CD8-positive, alpha-beta memory T cell (primary cell): ENCODE results near the gene ABCC4. TPM values are rescaled to one million over a fixed set of nuclear protein-coding genes. Genes with fewer than 3 reads are reported as not detected.
"Not testable (repeated sequence)": the region's sequence is repeated elsewhere in the genome, so short reads cannot be mapped to it uniquely, and the experiment has no call there.

Experiments used
- CTCF ChIA-PET: fragments of 350-600 bp; sonication (Branson Sonifier 250); formaldehyde crosslinking; loops from one replicate; lab custom pipeline; 2021; ENCODE audit warnings: antibody characterized with exemption; lab: Charles Lee
- POLR2A ChIA-PET: fragments of 350-600 bp; sonication (Branson Sonifier 250); formaldehyde crosslinking; loops from one replicate; lab custom pipeline; 2021; ENCODE audit warnings: antibody characterized with exemption; lab: Charles Lee
- DNase-seq, 5 donors: peaks; one replicate each; pipeline versions ENCODE4 v3.0.0 to v3.0.0-alpha.2; 2020 to 2022; ENCODE audit warnings: mixed read lengths in 1 of 5
- H3K27ac ChIP-seq: one replicate; pipeline ENCODE4 v1.7.0; 2013; ENCODE audit warnings: low read depth, mild to moderate bottlenecking, low read length, moderate library complexity
- H3K27me3 ChIP-seq: 2 replicates; pipeline ENCODE4 v1.7.0; 2013; ENCODE audit warnings: low read length, mild to moderate bottlenecking; ENCODE audit not compliant: insufficient read depth, poor library complexity, severe bottlenecking
- H3K36me3 ChIP-seq: 2 replicates; pipeline ENCODE4 v1.7.0; 2013; ENCODE audit warnings: mild to moderate bottlenecking, low read length, moderate library complexity; ENCODE audit not compliant: insufficient read depth
- H3K4me1 ChIP-seq: 2 replicates; pipeline ENCODE4 v1.7.0; 2013; ENCODE audit warnings: mild to moderate bottlenecking, low read length, moderate library complexity; ENCODE audit not compliant: insufficient read depth
- H3K4me3 ChIP-seq: 2 replicates; pipeline ENCODE4 v1.7.0; 2013; ENCODE audit warnings: mild to moderate bottlenecking, low read length
- H3K9me3 ChIP-seq: 2 replicates; pipeline ENCODE4 v1.7.0; 2013; ENCODE audit warnings: mild to moderate bottlenecking, low read length
- H3K27ac Mint-ChIP-seq, 8 donors: one replicate each; pipeline ENCODE4 v1.8.0; 2020 to 2021; ENCODE audit warnings: mixed read lengths in 8 of 8, mild to moderate bottlenecking in 6 of 8, inconsistent platforms in 3 of 8, moderate library complexity in 3 of 8
- H3K27me3 Mint-ChIP-seq, 2 donors: one replicate each; pipeline ENCODE4 v1.8.0; 2020 to 2021; ENCODE audit warnings: mixed read lengths in 2 of 2, mild to moderate bottlenecking in 1 of 2, moderate library complexity in 1 of 2
- H3K36me3 Mint-ChIP-seq, 3 donors: one replicate each; pipeline ENCODE4 v1.8.0; 2020 to 2021; ENCODE audit warnings: mixed read lengths in 3 of 3, inconsistent platforms in 1 of 3, mild to moderate bottlenecking in 1 of 3
- H3K4me1 Mint-ChIP-seq, 3 donors: one replicate each; pipeline ENCODE4 v1.8.0; 2020 to 2021; ENCODE audit warnings: mixed read lengths in 3 of 3, inconsistent platforms in 1 of 3, mild to moderate bottlenecking in 1 of 3
- H3K4me3 Mint-ChIP-seq, 7 donors: one replicate each; pipeline ENCODE4 v1.8.0; 2020 to 2021; ENCODE audit warnings: mixed read lengths in 7 of 7, mild to moderate bottlenecking in 6 of 7, moderate library complexity in 4 of 7, inconsistent platforms in 2 of 7
- H3K9me3 Mint-ChIP-seq, 5 donors: one replicate each; pipeline ENCODE4 v1.8.0; 2020 to 2022; ENCODE audit warnings: mixed read lengths in 5 of 5, mild to moderate bottlenecking in 3 of 5, moderate library complexity in 2 of 5, inconsistent platforms in 1 of 5
- polyA plus RNA-seq: library from polyadenylated mRNA; unstranded; fragments of 300-500 nt; fragmentation: Illumina TruSeq; gene quantifications from one replicate; pipeline ENCODE4 v1.2.3, GENCODE V29; 2021
- total RNA-seq, 2 experiments: library from RNA; stranded (reverse); gene quantifications; one replicate each; pipeline ENCODE4 v1.2.3, GENCODE V29; 2021

Gene ABCC4
- total and polyA plus RNA-seq, 3 experiments from 2014 or later: 3.0 to 12.5 (median 11.2) TPM

- Histone ChIP-seq H3K27ac (no peak overlapping the region), H3K4me3 (no peak overlapping the region), H3K4me1 (no peaks in the 10 kb centered on the region), H3K36me3 (no peaks in the 10 kb centered on the region), H3K9me3 (no peaks in the 10 kb centered on the region), H3K27me3 (no peaks in the 10 kb centered on the region)
- Mint-ChIP-seq H3K9me3 (no peaks in the 10 kb centered on the region), H3K4me1 (peaks cover 3 to 11% (median 10%) of the 10 kb centered on the region in 3 donors), H3K27ac (no peak overlapping the region), H3K36me3 (peaks cover 6 to 17% (median 7%) of the 10 kb centered on the region in 3 donors), H3K4me3 (no peak overlapping the region), H3K27me3 (no peaks in the 10 kb centered on the region)
- ChIA-PET POLR2A (no interaction called here), CTCF (interaction anchor here (0.8 to 7.4 kb wide), 9 partner anchors 10 to 285 kb away, joined by 3 to 124 read pairs (median 4); no protein-coding TSS in a partner anchor)
- DNase-seq: no peak
Observed at GRCh38 chr13:95192998-95193397, 108.3 kb downstream of the ABCC4 start.

- H3K9me3 Mint-ChIP-seq, H3K4me3 ChIP-seq, H3K4me3 Mint-ChIP-seq, H3K27ac ChIP-seq, POLR2A ChIA-PET, DNase-seq, H3K27ac Mint-ChIP-seq, H3K27me3 Mint-ChIP-seq, H3K36me3 ChIP-seq, H3K9me3 ChIP-seq, H3K27me3 ChIP-seq, H3K4me1 ChIP-seq: not testable (repeated sequence)
- Mint-ChIP-seq H3K4me1 (peaks cover 3 to 11% (median 10%) of the 10 kb centered on the region in 3 donors), H3K36me3 (peaks cover 3 to 17% (median 5%) of the 10 kb centered on the region in 3 donors)
- CTCF ChIA-PET: interaction anchor here (0.7 to 7.4 kb wide), 11 partner anchors 10 to 285 kb away, joined by 3 to 124 read pairs (median 4); no protein-coding TSS in a partner anchor
Observed at GRCh38 chr13:95192564-95192945, 108.7 kb downstream of the ABCC4 start.

GRCh38 chr13:95191821-95192563, 109.3 kb downstream of the ABCC4 start:
- Mint-ChIP-seq H3K4me1 (peaks cover 3 to 11% (median 8%) of the 10 kb centered on the region in 3 donors), H3K9me3 (no peaks in the 10 kb centered on the region), H3K36me3 (peaks cover 3 to 16% (median 5%) of the 10 kb centered on the region in 3 donors), H3K4me3 (peak overlapping the region in 1 of 7 donors; percentile 52), H3K27me3 (no peaks in the 10 kb centered on the region), H3K27ac (peak overlapping the region in 2 of 8 donors; percentile 29 to 93)
- Histone ChIP-seq H3K27me3 (no peaks in the 10 kb centered on the region), H3K4me3 (no peak overlapping the region), H3K36me3 (no peaks in the 10 kb centered on the region), H3K27ac (no peak overlapping the region), H3K9me3 (no peaks in the 10 kb centered on the region), H3K4me1 (peaks cover under 1% of the 10 kb centered on the region)
- ChIA-PET CTCF (interaction anchor here (0.7 to 7.4 kb wide), 13 partner anchors 10 to 286 kb away, joined by 3 to 124 read pairs (median 3); no protein-coding TSS in a partner anchor), POLR2A (interaction anchor here (1.0 kb wide), 1 partner anchor 212 kb away, joined by 3 read pairs; no protein-coding TSS in a partner anchor)
- peak; percentile 19 to 61 (median 35) for DNase-seq

- no peak for DNase-seq
- Histone ChIP-seq H3K4me1 (peaks cover 38% of the 10 kb centered on the region), H3K4me3 (no peak overlapping the region), H3K36me3 (no peaks in the 10 kb centered on the region), H3K9me3 (no peaks in the 10 kb centered on the region), H3K27ac (no peak overlapping the region), H3K27me3 (no peaks in the 10 kb centered on the region)
- H3K9me3 Mint-ChIP-seq: no peaks in the 10 kb centered on the region
- POLR2A ChIA-PET: no interaction called here
- peak overlapping the region in 4 of 8 donors; percentile 35 to 68 (median 62) for H3K27ac Mint-ChIP-seq
- peak overlapping the region in 3 of 7 donors; percentile 13 to 73 (median 29) for H3K4me3 Mint-ChIP-seq
- H3K27me3 Mint-ChIP-seq: no peaks in the 10 kb centered on the region
- H3K36me3 Mint-ChIP-seq: peaks cover 0 to 3% (median 0%) of the 10 kb centered on the region in 3 donors
- H3K4me1 Mint-ChIP-seq: peaks cover 26 to 41% (median 37%) of the 10 kb centered on the region in 3 donors
- CTCF ChIA-PET: interaction anchor here (1.0 to 7.4 kb wide), 6 partner anchors 8 to 644 kb away, joined by 3 to 124 read pairs (median 8); no protein-coding TSS in a partner anchor
Observed at GRCh38 chr13:95188128-95188527, 113.1 kb downstream of the ABCC4 start.

GRCh38 chr13:95185851-95186250, 115.4 kb downstream of the ABCC4 start:
- Mint-ChIP-seq H3K27me3 (no peaks in the 10 kb centered on the region), H3K4me1 (peaks cover 26 to 53% (median 50%) of the 10 kb centered on the region in 3 donors)

GRCh38 chr13:95185311-95185710, 115.9 kb downstream of the ABCC4 start:
- no peak for DNase-seq
- POLR2A ChIA-PET: no interaction called here
- no peaks in the 10 kb centered on the region for H3K9me3 ChIP-seq
- peak overlapping the region; percentile 54 to 83 (median 81) for H3K4me3 Mint-ChIP-seq
- H3K4me3 ChIP-seq: peak overlapping the region; percentile 43
- no peak overlapping the region for H3K27ac ChIP-seq
- peaks cover 46% of the 10 kb centered on the region for H3K4me1 ChIP-seq
- no peaks in the 10 kb centered on the region for H3K27me3 Mint-ChIP-seq
- peaks cover 26 to 56% (median 53%) of the 10 kb centered on the region in 3 donors for H3K4me1 Mint-ChIP-seq
- peak overlapping the region; percentile 76 to 94 (median 92) for H3K27ac Mint-ChIP-seq
- CTCF ChIA-PET: interaction anchor here (0.6 kb wide), 1 partner anchor 110 kb away, joined by 3 read pairs; no protein-coding TSS in a partner anchor
- H3K36me3 ChIP-seq: no peaks in the 10 kb centered on the region
- H3K36me3 Mint-ChIP-seq: peaks cover 1 to 8% (median 2%) of the 10 kb centered on the region in 3 donors
- H3K27me3 ChIP-seq: no peaks in the 10 kb centered on the region
- H3K9me3 Mint-ChIP-seq: no peaks in the 10 kb centered on the region

More at GRCh38 chr13:95185851-95186250, 115.4 kb downstream of the ABCC4 start:
- H3K27ac ChIP-seq: peak overlapping the region; percentile 27
- no peaks in the 10 kb centered on the region for H3K9me3 Mint-ChIP-seq
- DNase-seq: peak; percentile 20 to 66 (median 50)
- H3K27ac Mint-ChIP-seq: peak overlapping the region; percentile 76 to 94 (median 92)
- no peaks in the 10 kb centered on the region for H3K9me3 ChIP-seq
- no peaks in the 10 kb centered on the region for H3K36me3 ChIP-seq
- H3K4me1 ChIP-seq: peaks cover 46% of the 10 kb centered on the region
- ChIA-PET CTCF (no interaction called here), POLR2A (no interaction called here)
- no peaks in the 10 kb centered on the region for H3K27me3 ChIP-seq
- peak overlapping the region; percentile 54 to 83 (median 81) for H3K4me3 Mint-ChIP-seq
- peaks cover 0 to 3% (median 1%) of the 10 kb centered on the region in 3 donors for H3K36me3 Mint-ChIP-seq
- H3K4me3 ChIP-seq: peak overlapping the region; percentile 43

- Mint-ChIP-seq H3K36me3 (peaks cover 6 to 14% (median 7%) of the 10 kb centered on the region in 3 donors), H3K4me1 (peaks cover 26 to 58% (median 50%) of the 10 kb centered on the region in 3 donors), H3K27me3 (no peaks in the 10 kb centered on the region), H3K27ac (peak overlapping the region; percentile 6 to 94 (median 88)), H3K9me3 (no peaks in the 10 kb centered on the region), H3K4me3 (peak overlapping the region in 2 of 7 donors; percentile 46 to 56)
- Histone ChIP-seq H3K27ac (no peak overlapping the region), H3K4me1 (peaks cover 46% of the 10 kb centered on the region), H3K27me3 (no peaks in the 10 kb centered on the region), H3K9me3 (no peaks in the 10 kb centered on the region), H3K4me3 (no peak overlapping the region), H3K36me3 (no peaks in the 10 kb centered on the region)
- CTCF ChIA-PET: no interaction called here
- DNase-seq: no peak
- POLR2A ChIA-PET: no interaction called here
Observed at GRCh38 chr13:95184317-95184716, 116.9 kb downstream of the ABCC4 start.
